ENCODE measurements around the gene TFCP2. TPM values are rescaled to one million over a fixed set of nuclear protein-coding genes. Genes with fewer than 3 reads are reported as not detected.

TFCP2 gene
- total RNA-seq, 1 donor: 3.9 TPM

- Histone ChIP-seq H3K4me3 (ENCODE audit: low read length) (no peak overlapping the region), H3K9me3 (ENCODE audit: low read depth, low read length) (no peaks in the 10 kb centered on the region), H3K4me1 (ENCODE audit: insufficient read depth, low read length) (peaks cover 9% of the 10 kb centered on the region), H3K27me3 (ENCODE audit: insufficient read depth, low read length) (no peaks in the 10 kb centered on the region)
Observed at GRCh38 chr12:51202718-51203117, 29.8 kb upstream of the TFCP2 start.

- Histone ChIP-seq H3K4me3 (ENCODE audit: low read length) (no peak overlapping the region), H3K9me3 (ENCODE audit: low read depth, low read length) (no peaks in the 10 kb centered on the region), H3K27me3 (ENCODE audit: insufficient read depth, low read length) (no peaks in the 10 kb centered on the region), H3K4me1 (ENCODE audit: insufficient read depth, low read length) (peaks cover 9% of the 10 kb centered on the region)
Observed at GRCh38 chr12:51200806-51201205, 27.9 kb upstream of the TFCP2 start.

DNA sequence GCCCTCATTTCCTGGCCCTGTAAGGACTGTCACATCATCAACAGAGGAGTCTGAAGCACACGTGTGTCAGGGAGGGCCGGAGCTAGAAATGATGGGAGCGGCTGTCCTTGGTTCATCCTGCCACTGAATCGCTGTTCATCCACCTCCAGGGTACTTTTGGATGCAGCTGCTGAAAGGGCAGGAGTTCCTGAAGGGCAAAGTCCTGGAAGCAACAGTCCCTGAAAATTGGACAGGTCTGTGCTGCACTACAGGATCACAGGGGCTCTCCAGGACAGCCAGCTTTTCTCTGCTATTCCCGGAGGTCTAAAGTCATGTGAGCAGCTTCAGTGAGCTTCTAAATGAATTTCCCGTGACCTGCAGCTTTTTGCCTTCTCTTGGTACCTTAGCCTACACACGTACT is 27.2 kb upstream of the TFCP2 start:
- H3K4me1 ChIP-seq (ENCODE audit: insufficient read depth, low read length): peaks cover 9% of the 10 kb centered on the region
- no peak overlapping the region for H3K4me3 ChIP-seq (ENCODE audit: low read length)
- no peaks in the 10 kb centered on the region for H3K27me3 ChIP-seq (ENCODE audit: insufficient read depth, low read length)
- H3K9me3 ChIP-seq (ENCODE audit: low read depth, low read length): no peaks in the 10 kb centered on the region

GRCh38 chr12:51199366-51199945 is 26.5 kb upstream of the TFCP2 start:
- no peak overlapping the region for H3K4me3 ChIP-seq (ENCODE audit: low read length)
- no peaks in the 10 kb centered on the region for H3K9me3 ChIP-seq (ENCODE audit: low read depth, low read length)
- H3K27me3 ChIP-seq (ENCODE audit: insufficient read depth, low read length): no peaks in the 10 kb centered on the region
- H3K4me1 ChIP-seq (ENCODE audit: insufficient read depth, low read length): peaks cover 9% of the 10 kb centered on the region

- H3K27me3 ChIP-seq (ENCODE audit: insufficient read depth, low read length): no peaks in the 10 kb centered on the region
- H3K4me3 ChIP-seq (ENCODE audit: low read length): no peak overlapping the region
- H3K4me1 ChIP-seq (ENCODE audit: insufficient read depth, low read length): peaks cover 9% of the 10 kb centered on the region
- no peaks in the 10 kb centered on the region for H3K9me3 ChIP-seq (ENCODE audit: low read depth, low read length)
Observed at GRCh38 chr12:51198568-51199365, 25.8 kb upstream of the TFCP2 start.

DNA sequence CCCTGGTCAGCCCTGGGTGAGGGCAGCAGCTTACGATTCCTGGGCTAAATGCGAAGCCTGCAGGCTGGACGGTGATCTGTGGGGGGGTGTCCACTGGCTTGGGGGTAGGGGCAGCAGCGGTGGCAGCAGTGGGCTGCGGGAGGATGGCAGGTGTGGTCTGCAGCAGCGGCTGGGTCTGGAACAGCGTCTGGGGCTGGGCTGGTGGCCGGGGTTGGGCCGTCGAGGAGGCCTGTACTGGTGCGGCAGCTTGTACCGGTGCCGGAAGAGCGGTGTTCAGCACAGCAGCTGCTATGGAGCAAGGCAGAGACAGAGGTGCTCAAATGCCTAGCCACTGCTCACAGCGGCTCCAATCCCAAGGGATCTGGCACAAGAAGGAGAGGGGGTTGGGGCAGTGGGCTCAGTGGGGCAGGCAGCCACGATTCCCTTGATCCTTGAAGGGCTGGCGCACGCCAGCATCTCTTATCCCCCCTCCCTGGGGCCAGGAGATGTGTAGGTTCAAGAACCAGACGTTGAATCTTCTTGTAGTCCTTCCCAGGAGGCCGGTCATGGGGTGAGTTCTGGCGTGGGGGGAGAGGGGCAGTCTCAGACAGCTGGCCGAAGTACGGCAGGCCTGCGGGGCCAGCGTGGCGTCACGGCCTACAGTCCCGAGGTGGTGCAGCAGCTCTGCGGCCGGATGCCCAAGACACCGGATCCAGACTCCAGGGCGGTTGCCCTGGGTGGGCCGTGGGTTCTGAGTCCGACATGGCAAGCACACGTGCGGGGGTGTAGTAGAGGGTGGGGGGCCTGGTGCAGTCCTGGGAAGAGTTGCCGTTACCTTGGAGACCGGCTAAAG is 25.0 kb upstream of the TFCP2 start:
- Histone ChIP-seq H3K4me3 (ENCODE audit: low read length) (no peak overlapping the region), H3K9me3 (ENCODE audit: low read depth, low read length) (no peaks in the 10 kb centered on the region), H3K4me1 (ENCODE audit: insufficient read depth, low read length) (peaks cover 9% of the 10 kb centered on the region), H3K27me3 (ENCODE audit: insufficient read depth, low read length) (no peaks in the 10 kb centered on the region)

DNA sequence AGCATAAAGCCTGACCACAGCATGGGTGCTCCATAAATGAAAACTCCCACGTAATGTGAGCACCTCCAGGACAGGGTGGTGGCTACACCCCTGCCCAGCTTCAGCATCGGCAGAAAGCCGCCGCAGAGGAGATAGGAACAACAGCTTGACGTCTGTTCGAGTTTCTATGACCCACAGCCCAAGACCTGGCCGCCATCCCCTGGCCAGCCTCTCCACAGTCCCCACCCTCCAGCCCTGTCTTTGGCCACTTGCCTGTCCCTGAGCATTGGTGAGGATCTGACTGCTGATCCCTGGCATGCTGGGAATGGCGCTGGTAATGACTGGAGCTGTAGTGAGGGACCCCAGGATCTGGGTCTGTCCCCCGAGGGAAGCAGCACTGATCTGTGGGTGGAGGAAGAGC is 23.6 kb upstream of the TFCP2 start:
- H3K4me3 ChIP-seq (ENCODE audit: low read length): no peak overlapping the region
- no peaks in the 10 kb centered on the region for H3K27me3 ChIP-seq (ENCODE audit: insufficient read depth, low read length)
- H3K9me3 ChIP-seq (ENCODE audit: low read depth, low read length): no peaks in the 10 kb centered on the region
- peaks cover 9% of the 10 kb centered on the region for H3K4me1 ChIP-seq (ENCODE audit: insufficient read depth, low read length)

GRCh38 chr12:51195841-51196240 is 22.9 kb upstream of the TFCP2 start:
- Histone ChIP-seq H3K27me3 (ENCODE audit: insufficient read depth, low read length) (no peaks in the 10 kb centered on the region), H3K4me3 (ENCODE audit: low read length) (no peak overlapping the region), H3K4me1 (ENCODE audit: insufficient read depth, low read length) (peaks cover 9% of the 10 kb centered on the region), H3K9me3 (ENCODE audit: low read depth, low read length) (no peaks in the 10 kb centered on the region)

GRCh38 chr12:51192284-51192671 is 19.3 kb upstream of the TFCP2 start:
- Histone ChIP-seq H3K27me3 (ENCODE audit: insufficient read depth, low read length) (no peaks in the 10 kb centered on the region), H3K4me1 (ENCODE audit: insufficient read depth, low read length) (no peaks in the 10 kb centered on the region), H3K4me3 (ENCODE audit: low read length) (no peak overlapping the region), H3K9me3 (ENCODE audit: low read depth, low read length) (no peaks in the 10 kb centered on the region)

DNA sequence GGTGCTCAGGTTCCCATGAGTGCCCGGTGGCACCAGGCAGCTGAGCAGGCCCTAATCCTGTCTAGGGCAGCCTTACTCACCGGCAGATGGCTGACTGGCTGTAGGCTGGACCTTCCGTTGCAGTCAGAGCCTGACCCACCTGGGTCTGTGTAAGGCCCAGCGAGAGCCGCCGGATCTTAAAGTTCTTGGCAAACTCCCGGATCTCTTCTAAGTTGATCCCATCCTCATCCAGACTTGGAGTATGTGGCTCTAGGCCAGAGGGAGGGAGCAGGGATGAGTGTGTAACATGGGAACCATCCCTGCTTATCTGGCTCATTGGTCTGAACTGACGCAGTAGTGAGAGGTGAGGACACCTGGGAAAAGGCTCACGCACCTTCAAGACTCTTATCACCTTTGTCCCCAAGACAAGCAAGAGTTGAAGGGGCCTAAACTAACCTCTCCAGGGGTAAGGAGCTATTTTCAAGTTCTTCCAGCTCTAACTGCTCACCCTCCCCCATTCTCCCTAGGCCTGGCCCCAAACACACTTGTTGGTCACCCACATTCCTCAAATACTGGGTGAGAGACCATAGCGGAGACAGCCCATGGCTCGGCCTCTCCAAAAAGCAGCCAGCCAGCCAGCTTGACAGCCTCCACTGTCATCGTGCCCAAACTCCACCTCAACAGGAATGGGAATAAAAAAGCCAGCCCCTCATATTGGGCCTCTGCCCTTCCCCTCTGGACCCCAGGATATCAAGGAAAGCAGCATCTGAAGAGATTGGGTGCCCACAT is 18.8 kb upstream of the TFCP2 start:
- H3K9me3 ChIP-seq (ENCODE audit: low read depth, low read length): no peaks in the 10 kb centered on the region
- H3K27me3 ChIP-seq (ENCODE audit: insufficient read depth, low read length): no peaks in the 10 kb centered on the region
- no peak overlapping the region for H3K4me3 ChIP-seq (ENCODE audit: low read length)
- peaks cover 3% of the 10 kb centered on the region for H3K4me1 ChIP-seq (ENCODE audit: insufficient read depth, low read length)

DNA sequence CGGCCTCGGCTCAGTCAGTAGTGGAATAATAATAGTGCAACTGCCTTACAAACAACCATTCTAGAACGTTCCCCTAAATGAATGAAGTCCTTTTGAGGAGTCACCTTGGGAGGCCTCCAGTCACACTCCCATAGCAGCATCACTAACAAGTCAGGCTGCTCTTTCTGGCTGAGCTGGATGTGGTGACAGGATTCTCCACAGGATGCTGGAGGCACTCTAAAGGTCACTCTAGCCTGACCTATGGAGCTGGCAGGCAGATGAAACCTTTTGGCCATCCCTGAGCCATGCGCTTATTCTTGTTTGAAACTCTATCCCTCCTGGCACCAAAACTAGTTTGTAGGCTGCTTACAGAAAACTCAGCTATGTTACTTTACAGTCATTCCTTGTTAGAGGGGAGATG is 17.9 kb upstream of the TFCP2 start:
- no peak overlapping the region for H3K4me3 ChIP-seq (ENCODE audit: low read length)
- no peaks in the 10 kb centered on the region for H3K9me3 ChIP-seq (ENCODE audit: low read depth, low read length)
- H3K4me1 ChIP-seq (ENCODE audit: insufficient read depth, low read length): peaks cover 8% of the 10 kb centered on the region
- H3K27me3 ChIP-seq (ENCODE audit: insufficient read depth, low read length): no peaks in the 10 kb centered on the region

DNA sequence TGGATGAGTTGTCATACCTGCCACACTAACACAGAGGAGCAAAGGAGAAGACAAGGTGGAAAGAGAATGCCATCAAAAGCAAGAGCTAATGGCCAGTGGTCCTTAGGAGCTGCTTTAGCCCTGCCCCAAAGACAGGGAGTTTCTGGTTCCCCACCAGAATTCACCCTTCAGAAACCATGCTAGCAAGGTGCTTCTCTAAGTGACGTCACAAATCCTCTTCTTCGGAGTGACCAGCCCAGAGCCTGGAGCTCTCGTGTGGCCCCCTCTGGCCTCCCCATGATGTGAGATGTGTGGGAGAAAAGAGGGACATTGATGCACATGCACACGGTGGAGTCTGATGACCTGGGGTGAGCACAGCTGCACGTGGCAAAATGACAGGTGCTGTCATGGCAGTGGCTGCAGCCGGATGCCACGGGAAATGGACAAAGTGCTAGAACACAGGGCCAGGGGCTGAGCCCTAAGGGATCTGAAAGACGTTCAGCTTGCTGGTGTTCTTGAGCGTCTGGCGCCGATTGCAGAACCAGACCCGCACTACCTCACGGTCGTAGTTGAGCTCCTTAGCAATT is 16.9 kb upstream of the TFCP2 start:
- no peak overlapping the region for H3K4me3 ChIP-seq (ENCODE audit: low read length)
- no peaks in the 10 kb centered on the region for H3K27me3 ChIP-seq (ENCODE audit: insufficient read depth, low read length)
- H3K4me1 ChIP-seq (ENCODE audit: insufficient read depth, low read length): peaks cover 8% of the 10 kb centered on the region
- H3K9me3 ChIP-seq (ENCODE audit: low read depth, low read length): no peaks in the 10 kb centered on the region

DNA sequence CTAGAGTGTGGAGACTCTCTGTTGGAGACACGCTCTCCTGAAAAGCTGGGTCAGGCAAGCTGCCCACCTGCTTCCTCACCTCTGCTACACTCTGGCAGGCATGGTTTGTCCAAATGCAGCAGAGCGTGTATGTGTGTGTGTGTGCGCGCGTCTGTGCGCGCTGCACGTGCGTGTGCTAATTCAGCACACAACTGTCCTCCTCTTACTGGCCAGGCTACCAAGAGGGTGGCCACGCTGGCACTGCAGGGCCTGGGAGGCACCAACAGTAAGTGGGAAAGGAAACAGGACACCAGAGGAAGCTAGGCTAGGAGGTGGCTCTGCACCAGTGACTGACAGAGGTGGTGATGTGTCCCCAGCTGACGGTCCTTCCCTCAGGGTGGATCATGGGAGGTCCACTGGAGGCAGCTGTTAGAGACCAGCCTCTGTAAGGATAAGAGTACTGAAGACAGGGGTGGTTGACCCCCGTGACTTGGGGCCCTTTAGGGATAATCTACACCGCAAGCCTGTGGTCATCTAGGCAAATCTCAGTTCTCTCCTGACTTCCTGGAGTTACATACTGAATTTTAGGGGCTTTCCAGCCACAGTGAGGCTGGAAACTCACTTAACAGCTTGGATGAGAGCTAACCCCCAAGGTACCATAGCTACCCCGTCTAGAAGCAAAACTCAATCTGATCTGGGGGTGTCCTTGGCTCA is 15.6 kb upstream of the TFCP2 start:
- H3K4me1 ChIP-seq (ENCODE audit: insufficient read depth, low read length): peaks cover 8% of the 10 kb centered on the region
- no peak overlapping the region for H3K4me3 ChIP-seq (ENCODE audit: low read length)
- H3K27me3 ChIP-seq (ENCODE audit: insufficient read depth, low read length): no peaks in the 10 kb centered on the region
- no peaks in the 10 kb centered on the region for H3K9me3 ChIP-seq (ENCODE audit: low read depth, low read length)

- Histone ChIP-seq H3K4me1 (ENCODE audit: insufficient read depth, low read length) (peaks cover 8% of the 10 kb centered on the region), H3K4me3 (ENCODE audit: low read length) (no peak overlapping the region), H3K9me3 (ENCODE audit: low read depth, low read length) (no peaks in the 10 kb centered on the region), H3K27me3 (ENCODE audit: insufficient read depth, low read length) (no peaks in the 10 kb centered on the region)
Observed at GRCh38 chr12:51187370-51187987, 14.5 kb upstream of the TFCP2 start.

Data from mononuclear cell (primary cell).